Muscle layer of colon (tissue), 2 donors: ENCODE measurements around the gene RPS8.

Experiments used
- H3K27ac ChIP-seq: one replicate; pipeline ENCODE4 v1.7.0; 2013; ENCODE audit warnings: low read depth, mild to moderate bottlenecking, low read length, moderate library complexity
- H3K27me3 ChIP-seq, 2 donors: one replicate each; pipeline ENCODE4 v1.7.0; 2013; ENCODE audit warnings: low read length in 2 of 2, mild to moderate bottlenecking in 2 of 2; ENCODE audit not compliant: insufficient read depth in 2 of 2, control insufficient read depth in 1 of 2
- H3K36me3 ChIP-seq: one replicate; pipeline ENCODE4 v1.7.0; 2013; ENCODE audit warnings: mild to moderate bottlenecking, low read length; ENCODE audit not compliant: insufficient read depth
- H3K4me1 ChIP-seq: one replicate; pipeline ENCODE4 v1.7.0; 2013; ENCODE audit warnings: mild to moderate bottlenecking, low read length; ENCODE audit not compliant: insufficient read depth
- H3K4me3 ChIP-seq, 2 donors: one replicate each; pipeline ENCODE4 v1.7.0; 2013; ENCODE audit warnings: low read length in 2 of 2, low read depth in 1 of 2, mild to moderate bottlenecking in 1 of 2, moderate library complexity in 1 of 2
- H3K9ac ChIP-seq: one replicate; pipeline ENCODE4 v1.7.0; 2013; ENCODE audit warnings: low read length
- H3K9me3 ChIP-seq: one replicate; pipeline ENCODE4 v1.7.0; 2013; ENCODE audit warnings: mild to moderate bottlenecking, low read length
- donor health status: abdominal sarcoma.
- donor health status: Adenocarcinoma of cecum.

Gene RPS8

GRCh38 chr1:44784094-44785028 lies 9.0 kb downstream of the RPS8 start:
- H3K27ac ChIP-seq, result peak overlapping the region; percentile 2
- no peak overlapping the region for H3K9ac ChIP-seq
- H3K4me1 ChIP-seq, result peaks cover 27% of the 10 kb centered on the region
- H3K36me3 ChIP-seq, result peaks cover 8% of the 10 kb centered on the region
- peak overlapping the region; percentile 27 to 60 for H3K4me3 ChIP-seq
- no peaks in the 10 kb centered on the region for H3K27me3 ChIP-seq
- H3K9me3 ChIP-seq, result no peaks in the 10 kb centered on the region

- Histone ChIP-seq H3K4me3 (peak overlapping the region in 1 of 2 donors; percentile 42), H3K27ac (peak overlapping the region; percentile 2)
Measured at GRCh38 chr1:44785029-44785380, 9.7 kb downstream of the RPS8 start.

GRCh38 chr1:44785501-44786137 lies 10.3 kb downstream of the RPS8 start:
- H3K9ac ChIP-seq, result no peak overlapping the region

More at GRCh38 chr1:44785029-44785380, 9.7 kb downstream of the RPS8 start:
- Histone ChIP-seq H3K27me3 (no peaks in the 10 kb centered on the region), H3K9ac (no peak overlapping the region), H3K9me3 (no peaks in the 10 kb centered on the region), H3K4me1 (peaks cover 27% of the 10 kb centered on the region), H3K36me3 (peaks cover 8% of the 10 kb centered on the region)

GRCh38 chr1:44786138-44786840 lies 10.9 kb downstream of the RPS8 start:
- Histone ChIP-seq H3K9ac (no peak overlapping the region), H3K27ac (peak overlapping the region; percentile 27), H3K27me3 (no peaks in the 10 kb centered on the region), H3K9me3 (no peaks in the 10 kb centered on the region), H3K36me3 (peaks cover 2% of the 10 kb centered on the region), H3K4me1 (peaks cover 27% of the 10 kb centered on the region), H3K4me3 (peak overlapping the region; percentile 48 to 58)

More at GRCh38 chr1:44785501-44786137, 10.3 kb downstream of the RPS8 start:
- H3K27me3 ChIP-seq, result no peaks in the 10 kb centered on the region
- peaks cover 27% of the 10 kb centered on the region for H3K4me1 ChIP-seq
- H3K27ac ChIP-seq, result peak overlapping the region; percentile 27
- H3K9me3 ChIP-seq, result no peaks in the 10 kb centered on the region
- H3K36me3 ChIP-seq, result peaks cover 8% of the 10 kb centered on the region
- peak overlapping the region; percentile 48 to 58 for H3K4me3 ChIP-seq

DNA sequence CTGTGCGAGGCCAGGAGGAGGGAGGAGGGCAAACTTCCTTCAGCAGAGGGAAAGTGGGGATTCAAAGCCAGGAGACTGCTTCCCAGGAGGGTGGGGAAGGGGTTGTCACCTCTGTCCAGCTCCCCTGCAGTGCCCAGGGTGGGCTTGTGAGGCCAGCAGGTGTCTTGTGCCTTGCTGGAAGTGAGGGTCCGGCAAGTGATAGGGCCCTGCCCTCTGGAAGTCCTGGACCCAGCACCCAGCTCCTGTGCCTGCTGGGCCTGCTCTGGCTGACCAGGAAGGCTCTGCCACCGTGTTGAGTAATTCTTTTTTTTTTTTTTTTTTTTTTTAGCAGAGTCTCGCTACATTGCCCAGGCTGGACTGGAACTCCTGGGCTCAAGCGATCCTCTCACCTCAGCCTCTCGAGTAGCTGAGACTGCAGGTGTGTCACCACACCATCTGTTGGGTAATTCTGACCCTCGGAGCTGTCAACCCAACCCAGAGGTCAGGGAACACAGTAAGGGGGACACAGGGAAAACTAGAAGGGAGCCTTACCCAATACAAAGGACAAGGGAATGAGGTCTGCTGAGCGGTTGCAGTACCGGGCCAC lies 11.6 kb downstream of the RPS8 start:
- Histone ChIP-seq H3K4me3 (peak overlapping the region in 1 of 2 donors; percentile 58), H3K9ac (no peak overlapping the region), H3K4me1 (peaks cover 27% of the 10 kb centered on the region), H3K27me3 (no peaks in the 10 kb centered on the region), H3K27ac (no peak overlapping the region), H3K9me3 (no peaks in the 10 kb centered on the region), H3K36me3 (no peaks in the 10 kb centered on the region)

- H3K9ac ChIP-seq, result no peak overlapping the region
- H3K27me3 ChIP-seq, result no peaks in the 10 kb centered on the region
- H3K4me3 ChIP-seq, result no peak overlapping the region
- H3K4me1 ChIP-seq, result peaks cover 27% of the 10 kb centered on the region
- H3K9me3 ChIP-seq, result no peaks in the 10 kb centered on the region
- H3K27ac ChIP-seq, result no peak overlapping the region
- no peaks in the 10 kb centered on the region for H3K36me3 ChIP-seq
Measured at GRCh38 chr1:44787506-44787905, 12.2 kb downstream of the RPS8 start.

DNA sequence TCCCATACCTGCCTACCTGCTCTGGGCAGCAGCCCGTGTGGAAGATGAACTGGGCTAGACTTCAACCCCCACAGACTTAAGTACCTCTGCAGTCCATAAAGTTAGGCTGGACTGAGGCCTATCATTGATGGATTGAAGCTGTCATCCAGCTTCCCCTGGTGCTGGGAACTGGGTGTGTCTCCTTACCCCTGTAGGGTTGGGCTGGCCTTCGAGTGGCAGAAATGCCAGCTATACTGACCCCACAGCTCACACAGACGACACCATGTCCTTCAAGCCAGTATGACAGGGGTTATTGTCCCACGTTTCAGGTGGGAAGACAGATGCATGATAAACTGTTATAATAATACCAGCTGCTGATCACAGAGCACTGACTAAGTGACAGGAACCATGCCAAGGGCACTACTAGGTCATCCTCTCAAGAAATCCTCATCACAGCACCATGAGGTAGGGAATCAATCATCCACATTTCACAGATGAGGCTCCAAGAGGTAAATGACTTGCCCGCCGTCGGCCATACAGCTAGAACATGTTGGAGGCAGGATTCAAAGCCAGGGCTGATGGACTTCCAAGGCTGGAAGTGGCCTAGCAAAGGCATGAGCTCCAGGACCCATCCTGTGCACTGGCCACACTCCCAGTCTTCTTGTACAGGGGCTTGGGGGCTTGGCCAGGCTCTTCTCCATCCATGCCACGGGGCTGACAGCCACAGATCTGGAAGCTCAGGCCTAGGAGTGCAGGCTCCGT lies 12.9 kb downstream of the RPS8 start, which contains the start of gene BEST4:
Gene BEST4, minus strand, starts transcription at position 51 of the 741 bp plus-strand sequence. CDS start 465 bp downstream, outside the sequence.
- H3K36me3 ChIP-seq, result no peaks in the 10 kb centered on the region
- peaks cover 27% of the 10 kb centered on the region for H3K4me1 ChIP-seq
- H3K9ac ChIP-seq, result no peak within 1 kb of the TSS
- H3K27me3 ChIP-seq, result no peaks in the 10 kb centered on the region
- H3K9me3 ChIP-seq, result no peaks in the 10 kb centered on the region
- H3K4me3 ChIP-seq, result no peak within 1 kb of the TSS
- H3K27ac ChIP-seq, result no peak within 1 kb of the TSS

GRCh38 chr1:44790968-44791801 lies 15.8 kb downstream of the RPS8 start:
- Histone ChIP-seq H3K27me3 (no peaks in the 10 kb centered on the region), H3K4me1 (peaks cover 6% of the 10 kb centered on the region), H3K27ac (no peak overlapping the region), H3K9ac (no peak overlapping the region), H3K4me3 (no peak overlapping the region), H3K36me3 (no peaks in the 10 kb centered on the region), H3K9me3 (no peaks in the 10 kb centered on the region)

DNA sequence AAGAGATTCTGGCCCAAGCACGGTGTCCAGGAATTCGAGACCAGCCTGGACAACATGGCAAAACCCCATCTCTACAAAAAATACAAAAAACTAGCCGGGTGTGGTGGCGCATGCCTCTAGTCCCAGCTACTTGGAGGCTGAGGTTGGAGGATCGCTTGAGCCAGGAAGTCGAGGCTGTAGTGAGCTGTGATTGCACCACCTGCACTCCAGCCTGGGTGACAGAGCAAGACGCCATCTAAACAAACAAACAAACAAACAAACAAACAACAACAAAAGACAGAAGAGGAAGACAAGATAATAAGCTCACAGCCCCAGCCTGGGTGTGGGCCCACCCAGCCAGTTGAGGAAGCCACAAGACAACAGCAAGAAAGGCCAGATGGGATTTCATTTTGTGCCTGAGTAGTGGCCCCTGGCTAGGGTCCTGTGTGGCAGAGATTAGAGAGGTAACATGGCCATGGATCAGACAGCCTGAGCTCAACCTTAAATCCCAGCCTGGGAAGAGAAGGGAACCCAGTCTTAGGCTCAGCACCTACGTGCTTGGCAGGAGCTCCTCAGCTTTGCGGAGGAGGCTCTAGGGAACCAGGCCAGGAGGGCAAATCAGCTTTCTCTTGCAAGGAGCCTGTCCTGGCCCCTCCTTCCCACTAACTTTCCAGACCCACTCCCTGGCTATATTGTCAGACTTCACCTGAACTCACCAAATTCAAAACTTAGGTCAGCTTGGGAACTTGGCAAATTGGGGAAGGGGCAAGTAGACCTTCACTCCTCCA lies 17.6 kb downstream of the RPS8 start:
- no peaks in the 10 kb centered on the region for H3K36me3 ChIP-seq
- no peak overlapping the region for H3K9ac ChIP-seq
- no peaks in the 10 kb centered on the region for H3K9me3 ChIP-seq
- H3K4me3 ChIP-seq, result no peak overlapping the region
- no peak overlapping the region for H3K27ac ChIP-seq
- H3K27me3 ChIP-seq, result no peaks in the 10 kb centered on the region
- H3K4me1 ChIP-seq, result no peaks in the 10 kb centered on the region
